ENCODE measurements around the gene FZD8.

Gene FZD8

DNA sequence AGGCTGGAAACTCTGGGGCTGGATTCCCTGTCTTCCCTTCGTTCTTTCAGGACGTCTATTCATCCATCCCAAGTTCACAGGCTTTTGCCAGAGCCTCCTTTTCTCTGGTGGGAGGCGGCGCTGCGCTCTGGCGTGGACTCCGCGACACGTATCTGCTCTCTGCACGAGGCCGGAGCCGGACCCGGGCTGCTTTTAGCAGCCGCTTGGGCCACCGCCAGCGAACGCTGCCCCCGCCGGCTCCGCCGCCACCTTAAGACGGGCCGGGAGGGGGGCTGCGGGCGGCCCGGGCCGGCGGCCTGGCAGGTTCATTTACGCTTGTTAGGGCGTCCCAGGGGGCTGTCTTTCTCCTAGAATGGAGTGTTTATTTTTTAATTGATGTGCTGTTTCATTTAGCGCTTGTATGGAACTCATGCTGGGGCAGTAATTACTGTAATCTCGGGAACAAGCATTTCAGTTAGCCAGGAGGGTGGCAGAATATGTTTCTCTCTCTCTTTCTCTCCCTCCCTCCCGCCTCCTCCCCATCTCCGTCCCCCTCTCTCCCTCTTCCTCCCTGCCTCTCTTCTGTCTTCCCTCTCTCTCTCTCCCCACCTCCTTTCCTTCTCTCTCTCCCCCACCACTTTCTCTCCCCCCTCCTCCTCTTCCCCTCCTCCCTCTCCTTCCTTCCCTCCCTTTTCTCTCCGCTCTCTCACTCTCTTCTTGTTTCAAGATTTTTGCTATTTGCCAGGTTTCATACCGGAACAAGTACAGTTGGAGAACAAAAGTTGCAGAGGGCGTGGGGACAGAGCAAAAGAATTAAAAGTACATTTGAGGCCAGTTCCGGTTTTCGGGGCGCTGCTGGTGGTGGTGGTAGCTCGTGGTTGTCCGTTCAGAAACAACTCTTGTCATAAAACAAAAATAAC lies 1.3 kb upstream of the FZD8 start:
- in situ Hi-C loops (cut with MboI; ENCODE audit: low pct_unique_long_range_greater_than_20kb, low sequenced_read_pairs), result no loop called here
- peak; percentile 35 for DNase-seq

DNA sequence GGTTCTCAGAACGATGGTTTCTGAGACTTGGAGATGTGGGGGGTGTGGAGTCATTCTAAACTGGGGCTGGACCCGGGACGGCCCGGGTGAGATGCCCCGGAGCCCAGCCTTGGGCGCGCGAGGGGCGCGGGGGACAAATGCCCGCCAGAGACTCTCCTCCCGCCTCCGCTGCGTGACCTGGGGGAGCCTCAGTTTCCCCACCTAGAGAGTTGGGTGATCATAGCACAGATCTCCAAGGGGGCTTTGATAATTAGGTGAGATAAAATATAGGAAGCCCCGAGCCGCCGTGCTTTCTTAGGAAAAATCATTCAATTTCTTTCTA lies 658 bp upstream of the FZD8 start:
- DNase-seq, result no peak
- in situ Hi-C loops (cut with MboI; ENCODE audit: low pct_unique_long_range_greater_than_20kb, low sequenced_read_pairs), result no loop called here

DNA sequence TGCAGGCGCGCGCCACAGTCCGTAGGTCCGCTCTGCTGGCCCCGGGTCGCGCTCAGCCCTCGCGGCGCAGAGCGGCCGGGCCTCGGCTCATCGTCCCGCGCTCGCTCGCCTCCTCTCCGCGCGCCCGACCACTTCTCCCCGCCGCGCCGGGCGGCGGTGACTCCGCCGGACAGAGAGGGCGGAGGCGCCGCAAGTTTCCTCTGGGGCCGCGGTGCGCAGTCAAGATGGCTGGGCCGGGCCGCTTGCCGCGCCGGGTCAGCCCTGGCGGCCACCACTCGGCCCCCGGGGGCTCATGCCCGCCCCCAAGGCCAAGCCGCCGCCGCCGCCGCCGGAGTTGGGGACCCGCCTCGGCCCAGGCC lies 441 bp downstream of the FZD8 start:
- peak; percentile 35 for DNase-seq
- in situ Hi-C loops (cut with MboI; ENCODE audit: low pct_unique_long_range_greater_than_20kb, low sequenced_read_pairs), result no loop called here

DNA sequence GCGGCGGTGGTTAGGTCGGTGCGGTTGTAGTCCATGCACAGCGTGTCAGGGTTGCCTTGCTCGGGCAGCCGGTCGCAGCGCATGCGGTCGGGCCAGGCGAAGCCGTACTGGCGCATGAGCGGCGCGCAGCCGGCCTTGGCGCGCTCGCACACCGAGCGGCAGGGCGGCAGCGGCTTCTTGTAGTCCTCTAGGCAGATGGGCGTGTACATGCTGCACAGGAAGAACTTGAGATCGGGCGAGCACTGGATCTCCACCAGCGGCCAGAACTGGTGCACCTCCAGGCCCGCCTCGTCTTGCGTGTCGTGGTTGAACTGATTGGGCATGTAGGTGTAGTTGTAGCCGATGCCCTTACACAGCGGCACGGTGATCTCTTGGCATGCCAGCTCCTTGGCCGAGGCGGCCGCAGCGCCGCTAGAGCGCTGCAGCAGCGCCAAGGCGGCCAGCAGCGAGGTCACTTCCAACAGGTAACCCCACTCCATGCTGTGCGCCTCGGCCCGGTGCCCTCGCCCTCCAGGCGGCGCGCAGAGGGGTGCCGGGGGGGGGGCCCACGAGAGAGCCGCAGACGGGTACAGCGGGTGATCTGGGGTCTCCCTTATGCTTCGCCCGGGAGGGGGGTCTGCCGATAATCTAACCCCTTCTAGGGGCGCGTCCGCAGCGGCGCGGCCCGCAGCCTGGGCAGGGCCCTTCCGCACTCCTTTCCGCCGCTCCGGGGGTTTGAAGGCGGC lies 983 bp downstream of the FZD8 start:
- DNase-seq, result peak; percentile 82
- in situ Hi-C loops (cut with MboI; ENCODE audit: low pct_unique_long_range_greater_than_20kb, low sequenced_read_pairs), result no loop called here

DNA sequence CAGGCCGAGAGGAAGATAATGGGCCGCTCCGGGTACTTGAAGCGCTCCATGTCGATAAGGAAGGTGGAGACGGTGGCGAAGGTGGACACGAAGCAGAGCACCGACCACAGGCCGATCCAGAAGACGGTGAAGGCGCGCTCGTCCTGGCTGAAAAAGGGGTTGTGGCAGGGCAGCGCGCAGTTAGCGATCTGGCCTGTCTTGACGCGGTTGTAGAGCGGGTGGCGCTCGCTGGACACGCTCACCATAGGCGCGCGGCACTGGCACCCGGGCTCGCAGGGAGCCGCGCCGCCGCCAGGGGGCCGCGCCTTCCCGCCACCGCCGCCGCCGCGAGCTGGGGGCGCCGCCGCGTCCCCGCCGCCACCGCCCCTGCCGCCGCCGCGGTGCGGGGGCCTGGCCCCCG lies 1.6 kb downstream of the FZD8 start:
- in situ Hi-C loops (cut with MboI; ENCODE audit: low pct_unique_long_range_greater_than_20kb, low sequenced_read_pairs), result no loop called here
- peak; percentile 72 for DNase-seq

DNA sequence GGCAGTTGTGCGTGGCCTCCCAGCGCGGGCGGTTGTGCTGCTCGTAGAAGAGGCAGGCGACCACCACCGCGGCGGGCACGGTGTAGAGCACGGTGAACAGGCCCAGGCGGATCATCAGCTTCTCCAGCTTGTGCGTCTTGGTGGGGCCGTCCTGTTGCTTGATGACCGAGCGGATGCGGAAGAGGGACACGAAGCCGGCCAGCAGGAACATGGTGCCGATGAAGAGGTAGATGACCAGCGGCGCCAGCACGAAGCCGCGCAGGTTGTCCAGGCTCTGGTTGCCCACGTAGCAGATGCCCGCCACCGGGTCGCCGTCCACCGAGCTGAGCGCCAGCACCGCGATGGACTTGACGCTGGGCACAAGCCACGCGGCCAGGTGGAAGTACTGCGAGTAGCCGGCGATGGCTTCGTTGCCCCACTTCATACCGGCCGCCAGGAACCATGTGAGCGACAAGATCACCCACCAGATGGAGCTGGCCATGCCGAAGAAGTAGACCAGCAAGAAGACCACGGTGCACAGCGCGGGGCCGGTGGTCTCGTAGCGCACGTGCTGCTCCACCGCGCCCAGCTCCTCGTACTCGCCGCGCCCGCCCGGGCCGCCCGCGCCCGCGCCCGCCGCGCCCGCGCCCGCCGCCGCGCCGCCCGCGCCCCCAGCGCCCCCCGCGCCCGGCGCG lies 2.2 kb downstream of the FZD8 start:
- no peak for DNase-seq
- in situ Hi-C loops (cut with MboI; ENCODE audit: low pct_unique_long_range_greater_than_20kb, low sequenced_read_pairs), result no loop called here

DNA sequence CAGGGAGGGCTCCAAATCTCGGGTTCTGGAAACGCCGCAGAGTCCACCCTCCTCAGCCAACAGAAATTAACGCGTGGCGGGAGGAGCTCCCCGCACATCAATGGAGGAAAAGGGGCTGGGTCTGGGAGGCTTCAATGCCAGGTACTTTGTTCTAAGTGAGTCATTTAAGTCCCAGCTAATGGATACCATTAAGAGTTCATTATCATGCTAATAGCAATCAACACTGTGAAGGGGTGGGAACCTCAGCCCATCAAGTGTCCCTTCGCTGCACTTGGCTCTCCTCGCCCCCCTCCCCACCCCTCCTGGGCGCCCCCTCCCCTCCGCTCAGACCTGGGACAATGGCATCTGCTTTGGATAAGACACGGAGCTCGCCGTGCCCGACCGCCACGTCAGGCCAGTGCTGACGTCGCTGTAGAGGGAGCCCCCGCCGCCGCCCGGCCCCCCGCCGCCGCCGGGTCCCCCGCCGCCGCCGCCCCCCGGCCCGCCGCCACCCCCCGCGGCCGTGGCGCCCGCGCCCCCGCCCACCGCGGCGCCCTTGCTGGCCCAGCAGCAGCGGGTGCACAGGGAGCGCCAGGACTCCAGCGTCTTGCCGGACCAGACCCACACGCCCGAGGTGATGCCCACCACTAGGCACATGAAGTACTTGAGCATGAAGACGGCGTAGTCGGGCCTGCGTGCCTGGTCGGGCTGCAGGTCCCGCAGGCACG lies 2.9 kb downstream of the FZD8 start:
- in situ Hi-C loops (cut with MboI; ENCODE audit: low pct_unique_long_range_greater_than_20kb, low sequenced_read_pairs), result no loop called here

DNA sequence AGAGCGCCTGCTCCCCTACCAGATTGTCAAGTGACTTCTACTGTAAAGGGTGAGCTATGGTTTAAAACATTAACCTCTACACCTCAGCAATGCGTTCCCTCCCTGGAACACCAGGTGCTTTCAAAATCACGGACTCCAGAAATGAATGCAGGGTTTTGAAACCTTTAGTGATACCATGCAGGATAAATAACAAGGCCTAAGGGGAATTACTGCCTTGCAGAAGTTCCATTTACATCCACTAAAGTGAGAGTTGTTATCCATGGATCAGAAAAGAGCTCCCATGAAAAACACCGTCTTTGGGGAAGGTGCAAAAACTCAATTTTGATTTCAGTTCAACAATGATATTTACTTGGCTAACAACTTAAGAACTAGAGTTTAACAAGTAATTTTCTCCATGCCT lies 4.0 kb downstream of the FZD8 start:
- no peak for DNase-seq
- in situ Hi-C loops (cut with MboI; ENCODE audit: low pct_unique_long_range_greater_than_20kb, low sequenced_read_pairs), result no loop called here

More for the DNA sequence above, 2.9 kb downstream of the FZD8 start:
- DNase-seq, result no peak

DNA sequence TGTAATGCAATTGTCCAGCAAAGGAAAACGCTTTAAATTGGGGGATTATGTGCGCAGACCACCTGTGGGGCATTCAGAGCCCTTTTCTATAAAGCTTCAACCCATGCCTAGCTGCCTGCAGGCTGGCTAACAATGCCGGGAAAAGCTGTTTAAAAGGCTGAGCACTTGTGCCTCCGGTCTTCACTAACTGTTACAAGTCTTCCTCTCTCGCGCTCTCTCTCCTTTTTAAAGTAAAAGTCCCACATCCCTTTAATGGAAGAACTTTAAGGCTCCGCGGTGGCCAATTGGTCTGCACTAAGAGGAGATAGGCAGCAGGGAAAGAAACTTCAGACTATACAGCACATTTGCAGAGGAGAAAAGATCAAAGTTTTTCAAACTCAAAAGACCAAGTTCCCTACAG lies 4.6 kb downstream of the FZD8 start:
- no peak for DNase-seq
- in situ Hi-C loops (cut with MboI; ENCODE audit: low pct_unique_long_range_greater_than_20kb, low sequenced_read_pairs), result no loop called here

DNA sequence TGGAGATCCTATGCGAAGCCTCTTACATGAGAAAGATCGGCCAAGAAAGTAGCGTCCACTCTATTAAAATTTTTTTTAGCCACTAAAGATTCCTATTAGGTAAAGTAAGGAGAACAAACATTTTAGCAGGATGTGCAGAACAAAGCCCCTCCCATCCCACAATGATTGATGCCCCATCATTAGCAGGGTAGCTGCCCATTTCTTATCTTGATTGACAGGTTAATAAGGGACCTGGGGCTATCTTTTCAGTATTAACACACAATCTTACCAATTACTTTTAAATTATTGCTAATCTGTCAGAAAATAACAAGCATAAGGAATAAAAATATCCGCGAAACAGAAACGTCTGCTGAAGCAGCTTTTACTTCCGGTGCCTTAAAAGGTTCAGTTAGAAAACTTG lies 5.1 kb downstream of the FZD8 start:
- DNase-seq, result no peak
- in situ Hi-C loops (cut with MboI; ENCODE audit: low pct_unique_long_range_greater_than_20kb, low sequenced_read_pairs), result no loop called here

DNA sequence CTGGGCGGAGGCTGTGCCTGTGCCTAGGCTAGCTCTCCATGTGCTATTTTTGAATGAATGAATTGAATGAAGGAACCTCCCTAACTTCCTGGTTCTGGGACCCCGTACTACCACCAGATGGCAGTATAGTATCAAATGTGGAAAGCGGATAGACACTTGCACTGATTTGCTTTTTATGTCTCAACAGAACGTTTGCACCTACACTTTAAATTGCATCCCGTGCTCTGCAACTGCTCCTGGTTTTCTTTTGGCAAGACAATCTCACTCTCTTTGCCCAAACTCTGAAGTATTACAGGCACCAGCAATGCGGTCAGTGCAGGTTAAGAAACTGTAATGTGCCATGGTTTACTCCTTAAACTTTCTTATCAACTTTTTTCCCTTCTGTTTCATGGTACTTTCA lies 6.5 kb downstream of the FZD8 start:
- DNase-seq, result peak; percentile 75
- in situ Hi-C loops (cut with MboI; ENCODE audit: low pct_unique_long_range_greater_than_20kb, low sequenced_read_pairs), result no loop called here

DNA sequence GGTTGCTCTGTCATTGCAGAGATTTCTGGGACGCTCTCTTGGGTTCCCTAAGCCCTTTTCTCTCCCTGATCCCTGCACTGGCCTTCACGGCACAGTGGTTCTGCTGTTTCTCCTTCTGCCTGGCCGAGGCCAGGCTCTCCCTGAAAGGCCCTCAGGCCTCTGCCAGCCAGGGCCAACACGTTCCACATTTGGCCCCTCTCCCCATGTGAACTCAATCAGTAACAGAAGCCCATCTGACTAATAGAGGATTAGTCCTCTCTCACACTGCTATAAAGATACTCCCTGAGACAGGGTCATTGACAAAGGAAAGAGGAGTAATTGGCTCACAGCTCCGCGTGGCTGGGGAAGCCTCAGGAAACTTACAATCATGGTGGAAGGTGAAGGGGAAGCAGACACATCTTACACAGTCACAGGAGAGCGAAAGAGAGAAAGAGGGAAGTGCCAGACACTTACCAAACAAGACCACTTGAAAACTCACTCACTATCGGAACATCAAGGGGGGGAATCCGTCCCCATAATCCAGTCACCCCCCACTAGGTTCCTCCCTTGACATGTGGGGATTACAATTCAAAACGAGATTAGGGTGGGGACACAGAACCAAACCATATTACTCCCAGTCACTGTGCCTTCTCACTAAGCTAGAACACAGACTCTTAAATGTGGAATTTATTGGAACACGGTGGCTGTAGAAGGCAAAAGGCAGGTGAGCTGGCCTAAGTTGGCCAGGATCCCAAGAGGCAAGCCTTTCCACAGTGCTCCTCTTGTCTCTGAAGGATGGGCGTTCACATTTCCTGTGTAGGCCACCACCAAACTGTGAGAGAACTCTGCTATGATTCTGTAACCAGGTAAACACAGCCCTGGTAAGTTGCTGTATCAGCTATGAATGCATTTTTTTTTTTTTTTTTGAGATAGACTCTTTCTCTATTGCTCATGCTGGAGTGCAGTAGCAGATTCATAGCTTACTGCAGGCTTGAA lies 8.8 kb downstream of the FZD8 start:
- peak; percentile 14 for DNase-seq
- in situ Hi-C loops (cut with MboI; ENCODE audit: low pct_unique_long_range_greater_than_20kb, low sequenced_read_pairs), result no loop called here

DNA sequence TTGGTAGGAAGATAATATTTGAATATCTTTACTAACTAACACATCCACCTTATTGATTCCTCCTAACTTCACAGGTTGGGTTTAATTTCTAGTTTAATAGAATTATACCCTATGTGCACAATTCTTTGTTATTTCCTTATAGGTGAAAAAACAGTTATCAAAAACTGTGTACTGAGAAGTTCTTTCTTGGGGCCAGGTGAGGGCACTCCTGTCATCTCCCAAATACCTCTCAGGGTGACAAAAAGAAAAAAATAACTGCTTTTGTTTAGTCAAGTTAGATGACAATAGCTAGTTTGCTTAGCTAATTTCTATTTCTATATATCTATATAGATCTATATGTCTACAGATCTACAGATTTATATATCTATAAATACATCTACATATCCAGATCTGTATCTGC lies 10.1 kb downstream of the FZD8 start:
- in situ Hi-C loops (cut with MboI; ENCODE audit: low pct_unique_long_range_greater_than_20kb, low sequenced_read_pairs), result no loop called here

DNA sequence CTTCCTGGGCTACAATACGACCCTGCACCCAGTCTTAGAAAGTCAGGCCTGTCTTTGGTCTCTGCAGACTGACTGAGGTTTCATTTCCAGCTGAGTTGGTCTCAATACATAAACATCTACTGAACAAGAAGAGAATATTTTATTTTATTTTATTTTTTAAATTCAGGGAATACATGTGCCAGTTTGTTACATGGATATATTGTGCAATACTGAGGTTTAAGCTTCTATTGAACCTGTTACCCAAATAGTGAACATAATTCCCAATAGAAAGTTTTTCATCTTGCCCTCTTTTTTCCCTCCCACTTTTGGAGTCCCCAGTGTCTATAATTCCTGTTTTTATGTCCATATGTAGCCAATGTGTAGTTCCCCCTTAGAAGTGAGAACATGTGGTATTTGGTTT lies 10.7 kb downstream of the FZD8 start:
- in situ Hi-C loops (cut with MboI; ENCODE audit: low pct_unique_long_range_greater_than_20kb, low sequenced_read_pairs), result no loop called here

More for the DNA sequence above, 10.1 kb downstream of the FZD8 start:
- no peak for DNase-seq

DNA sequence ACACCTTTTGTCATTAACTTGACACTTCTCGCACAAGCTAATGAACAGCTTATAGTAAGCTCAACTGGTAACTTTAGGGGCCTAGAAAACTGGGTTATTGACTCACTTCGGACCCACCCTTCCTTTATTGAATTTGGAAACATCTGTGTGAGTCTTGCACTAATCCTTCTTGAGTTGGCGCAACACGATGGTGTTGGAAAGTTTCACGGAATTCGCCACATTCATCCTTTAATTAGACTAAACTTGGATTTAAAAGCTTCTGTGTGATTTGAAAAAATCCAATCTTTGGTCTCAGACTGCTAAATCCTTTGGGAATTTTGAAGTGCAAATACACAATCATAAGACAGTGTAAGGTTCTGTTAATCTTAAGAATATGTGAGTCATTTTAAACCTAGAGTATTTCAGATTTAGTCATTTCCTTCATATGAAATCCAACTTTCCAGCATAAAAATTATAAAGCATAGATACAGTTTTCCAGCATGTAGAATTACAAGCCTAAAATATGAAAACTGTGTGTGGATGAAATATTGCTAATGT lies 15.1 kb downstream of the FZD8 start:
- DNase-seq, result no peak
- in situ Hi-C loops (cut with MboI; ENCODE audit: low pct_unique_long_range_greater_than_20kb, low sequenced_read_pairs), result no loop called here

More for the DNA sequence above, 10.7 kb downstream of the FZD8 start:
- DNase-seq, result no peak

DNA sequence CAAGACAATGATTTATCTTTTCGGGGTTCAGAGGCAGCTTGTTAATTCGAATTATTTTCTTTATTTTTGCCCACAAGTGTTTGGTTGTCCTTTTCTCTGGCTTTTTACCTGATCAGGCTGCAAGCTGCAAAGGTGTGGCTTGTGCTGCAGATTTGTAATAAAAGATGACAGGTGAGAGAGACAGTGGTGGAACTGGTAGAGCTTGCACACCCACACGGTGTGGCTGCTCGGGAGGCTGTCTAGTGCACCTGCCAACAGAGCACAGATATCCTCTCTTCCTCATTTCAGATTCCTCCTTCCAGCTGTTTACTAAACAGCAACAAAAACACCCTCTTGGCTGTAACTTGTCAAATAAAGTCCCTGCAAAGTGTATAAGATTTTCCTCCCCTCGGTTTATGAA lies 27.8 kb downstream of the FZD8 start:
- in situ Hi-C loops (cut with MboI; ENCODE audit: low pct_unique_long_range_greater_than_20kb, low sequenced_read_pairs), result no loop called here
- no peak for DNase-seq

DNA sequence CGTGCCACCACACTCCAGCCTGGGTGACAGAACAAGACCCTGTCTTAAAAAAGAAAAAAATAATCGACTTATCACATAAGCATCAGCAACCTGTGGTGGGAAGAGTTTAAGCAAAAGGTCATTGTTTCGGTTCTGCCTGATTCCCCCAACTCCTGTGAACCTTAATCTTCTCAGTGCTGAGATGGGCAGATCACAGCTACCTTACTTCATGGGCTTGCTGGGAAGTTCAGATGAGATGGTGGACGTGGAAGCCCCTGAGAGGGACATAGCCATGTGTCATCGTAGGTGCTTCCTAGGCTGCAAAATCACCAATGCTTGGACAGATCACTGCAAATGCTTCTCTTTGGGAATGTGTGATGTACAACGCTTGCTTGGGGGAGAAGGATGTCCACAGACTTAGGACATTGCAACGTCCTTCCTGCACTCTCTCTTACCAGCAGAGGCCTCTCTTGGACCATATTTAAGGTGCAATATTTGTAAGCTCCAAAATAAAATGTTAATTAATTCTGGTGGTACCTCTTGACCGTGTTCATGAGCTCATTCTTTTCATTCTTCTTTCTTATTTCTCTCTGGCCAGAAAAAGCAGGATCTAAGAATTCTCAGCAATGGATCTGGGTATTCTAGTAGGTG lies 28.4 kb downstream of the FZD8 start:
- in situ Hi-C loops (cut with MboI; ENCODE audit: low pct_unique_long_range_greater_than_20kb, low sequenced_read_pairs), result no loop called here
- no peak for DNase-seq

DNA sequence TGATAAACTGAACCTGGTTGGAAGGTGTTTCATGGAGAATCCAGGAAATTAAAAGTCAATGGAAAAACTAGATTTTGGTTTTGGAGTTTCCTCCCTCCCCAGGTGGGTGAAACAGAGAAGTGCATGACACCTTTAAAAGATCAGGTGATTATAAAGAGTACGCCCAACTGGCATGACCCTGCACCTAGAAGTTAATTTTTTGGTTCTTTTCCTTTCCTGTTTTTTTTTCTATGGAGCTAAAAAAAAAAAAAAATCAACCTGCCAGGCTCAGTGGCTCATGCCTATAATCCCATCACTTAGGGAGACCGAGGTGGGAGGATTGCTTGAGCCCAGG lies 29.0 kb downstream of the FZD8 start:
- in situ Hi-C loops (cut with MboI; ENCODE audit: low pct_unique_long_range_greater_than_20kb, low sequenced_read_pairs), result no loop called here
- no peak for DNase-seq
